GM21526 (cell line): ENCODE measurements around the gene CR1.
"Not testable (repeated sequence)": the region's sequence is repeated elsewhere in the genome, so short reads cannot be mapped to it uniquely, and the experiment has no call there.

ENCODE experiments used
- ATAC-seq: cut with Tn5 transposase; IDR thresholded peaks from one replicate; pipeline ENCODE4 v1.9.1; 2021; ENCODE audit warnings: moderate library complexity; ENCODE audit not compliant: unreplicated experiment, low FRiP score

The CR1 gene

GRCh38 chr1:207669528-207670009 is 173.6 kb downstream of the CR1 start:
- ATAC-seq = no peak

GRCh38 chr1:207670192-207670591 is 174.2 kb downstream of the CR1 start:
- no peak for ATAC-seq

- ATAC-seq = no peak
Measured at GRCh38 chr1:207670997-207671396, 175.0 kb downstream of the CR1 start.

- no peak for ATAC-seq
Measured at GRCh38 chr1:207672522-207673130, 176.7 kb downstream of the CR1 start.

- no peak for ATAC-seq
Measured at GRCh38 chr1:207673399-207673798, 177.4 kb downstream of the CR1 start.

- no peak for ATAC-seq
Measured at GRCh38 chr1:207676153-207676552, 180.2 kb downstream of the CR1 start.

GRCh38 chr1:207680590-207681388 is 184.8 kb downstream of the CR1 start:
- not testable (repeated sequence) for ATAC-seq

- not testable (repeated sequence) for ATAC-seq
Measured at GRCh38 chr1:207682872-207683434, 187.0 kb downstream of the CR1 start.

GRCh38 chr1:207690551-207690950 is 194.6 kb downstream of the CR1 start:
- ATAC-seq = not testable (repeated sequence)

- ATAC-seq = no peak
Measured at GRCh38 chr1:207691010-207691409, 195.1 kb downstream of the CR1 start.
